AML-193 (cell line): ENCODE results near the gene C16orf89.
"Not testable (repeated sequence)": the region's sequence is repeated elsewhere in the genome, so short reads cannot be mapped to it uniquely, and the experiment has no call there.

ENCODE experiments used
- DNase-seq, 2 experiments: peaks; one replicate each; lab custom pipeline; 2025; lab: John Stamatoyannopoulos, UW

Gene C16orf89

DNA sequence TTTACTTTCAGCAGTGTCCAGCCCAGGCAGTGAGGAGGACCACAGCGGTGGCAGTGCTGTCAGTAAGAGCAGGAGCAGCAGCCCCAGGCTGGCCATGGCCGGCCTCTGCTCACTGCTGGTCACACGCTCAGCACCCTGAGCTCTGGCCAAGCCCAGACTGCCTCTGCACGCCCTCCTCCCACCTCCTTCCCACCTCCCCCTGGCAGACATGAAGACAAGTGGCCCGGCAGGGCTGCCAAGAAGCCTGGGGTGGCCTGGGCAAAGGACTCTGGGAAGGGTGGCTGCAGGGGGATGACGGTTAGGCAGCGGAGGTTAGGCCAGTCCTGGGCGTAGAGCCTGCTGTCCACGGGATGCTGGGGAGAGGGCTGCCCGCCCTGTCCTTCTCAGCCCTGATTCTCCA lies at the start of gene C16orf89:
Gene C16orf89, minus strand, starts transcription at position 144 of the 400 bp plus-strand sequence. Its CDS starts 48 bp downstream, at position 96.
- DNase-seq: no peak

DNA sequence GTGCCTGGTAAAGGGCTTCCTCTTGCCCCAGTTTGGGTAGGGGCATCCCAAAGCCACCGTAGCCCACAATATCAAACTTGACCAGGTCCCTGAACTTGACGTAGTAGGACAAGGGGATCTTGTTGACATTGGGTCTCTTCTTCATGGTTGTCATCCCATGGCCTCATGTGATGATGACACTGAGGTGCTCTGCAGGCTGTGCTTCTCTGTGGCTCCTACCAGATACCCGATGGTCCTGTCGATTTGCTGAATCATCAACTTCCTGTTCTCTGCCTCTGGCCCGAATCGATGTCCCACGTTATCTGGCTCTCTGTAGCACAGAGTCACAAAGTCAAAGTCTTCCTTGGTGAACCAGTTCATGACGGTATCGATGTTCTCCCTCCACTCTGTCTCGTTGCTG lies 45.2 kb upstream of the C16orf89 start:
- DNase-seq: not testable (repeated sequence)

- DNase-seq: no peak
Measured at GRCh38 chr16:5108505-5109158, 42.9 kb upstream of the C16orf89 start.

DNA sequence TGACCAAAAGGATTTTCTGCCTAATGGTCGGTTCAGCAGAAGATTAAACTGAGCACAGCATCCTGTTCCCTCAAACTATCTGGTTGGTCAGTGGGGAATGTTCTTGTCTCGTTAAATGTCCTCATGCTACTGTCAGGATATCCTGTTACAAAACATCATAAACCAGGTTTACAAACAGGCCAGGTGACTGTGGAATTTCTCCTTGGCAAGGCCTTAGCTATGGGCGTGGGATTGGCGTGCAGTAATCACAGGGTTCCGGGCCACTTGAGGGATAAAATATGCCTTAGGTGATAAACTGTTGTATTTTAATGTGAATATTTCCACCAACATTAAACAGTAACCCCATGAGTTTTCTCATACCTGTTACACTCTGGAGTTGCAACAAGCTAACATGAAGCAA lies 39.3 kb upstream of the C16orf89 start:
- DNase-seq: not testable (repeated sequence)

DNA sequence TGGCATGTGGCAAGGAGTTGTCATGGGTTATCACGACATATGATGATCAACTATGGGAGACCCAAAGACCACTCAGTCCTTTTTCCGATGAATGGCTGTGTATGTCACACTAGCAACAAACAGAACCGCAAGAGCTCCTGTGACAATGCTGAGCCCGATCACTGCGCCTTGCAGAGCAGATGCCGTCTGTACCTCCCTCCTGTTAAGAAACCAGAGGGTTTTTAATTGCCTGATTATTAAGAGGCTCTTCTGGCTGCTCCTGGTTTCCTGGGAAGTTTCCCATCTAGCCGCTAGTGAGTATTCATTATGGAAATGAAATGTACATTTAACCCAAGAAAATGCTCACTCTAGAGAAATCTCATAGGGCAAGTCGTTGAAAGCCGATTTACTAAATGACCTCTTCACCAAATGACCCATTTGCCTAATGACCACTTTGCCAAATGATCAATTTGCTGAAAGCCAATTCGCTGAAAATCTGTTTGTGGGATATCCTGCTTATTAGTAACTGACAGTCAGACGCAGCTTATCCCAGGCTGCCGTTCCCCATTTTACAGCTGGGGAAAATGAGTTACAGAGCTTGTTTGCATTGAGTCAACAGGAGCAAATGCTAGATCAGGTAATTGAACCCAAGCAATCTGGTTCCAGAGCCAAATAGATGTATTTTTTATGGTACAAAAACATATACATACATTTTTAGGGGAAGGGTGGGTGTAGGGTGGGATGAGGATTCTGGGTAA lies 37.7 kb upstream of the C16orf89 start:
- not testable (repeated sequence) for DNase-seq

GRCh38 chr16:5099174-5099573 lies 33.4 kb upstream of the C16orf89 start:
- DNase-seq: not testable (repeated sequence)

GRCh38 chr16:5098221-5099159 lies 32.7 kb upstream of the C16orf89 start:
- DNase-seq: not testable (repeated sequence)

GRCh38 chr16:5097470-5098220 lies 31.9 kb upstream of the C16orf89 start, which contains the start of gene EEF2KMT:
TSS of gene EEF2KMT (minus strand) at chr16:5097795. CDS start at chr16:5097739, 56 bp downstream.
- peak; percentile 97 to 98 for DNase-seq

DNA sequence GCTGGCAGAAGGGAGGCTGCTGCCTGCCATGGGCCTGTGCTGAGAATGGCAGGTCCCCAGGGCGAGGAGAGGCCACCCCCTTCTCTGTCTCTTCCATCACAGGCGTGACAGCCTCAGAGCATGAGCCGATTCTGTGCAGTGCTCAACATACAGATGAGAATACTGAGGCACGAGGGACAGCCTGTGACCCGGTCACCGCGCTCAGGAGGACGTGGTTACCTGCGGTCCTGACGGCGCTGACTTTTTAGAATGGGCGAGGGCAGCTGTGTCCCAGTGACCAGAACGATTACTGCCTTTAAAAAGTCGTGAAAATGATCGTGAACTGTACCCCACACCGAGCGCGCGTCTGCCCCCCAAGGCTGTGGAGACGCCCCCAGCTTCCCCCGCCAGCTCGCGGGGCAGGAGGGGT lies 31.3 kb upstream of the C16orf89 start:
- DNase-seq: not testable (repeated sequence)

- not testable (repeated sequence) for DNase-seq
Measured at GRCh38 chr16:5096437-5097060, 30.8 kb upstream of the C16orf89 start.

DNA sequence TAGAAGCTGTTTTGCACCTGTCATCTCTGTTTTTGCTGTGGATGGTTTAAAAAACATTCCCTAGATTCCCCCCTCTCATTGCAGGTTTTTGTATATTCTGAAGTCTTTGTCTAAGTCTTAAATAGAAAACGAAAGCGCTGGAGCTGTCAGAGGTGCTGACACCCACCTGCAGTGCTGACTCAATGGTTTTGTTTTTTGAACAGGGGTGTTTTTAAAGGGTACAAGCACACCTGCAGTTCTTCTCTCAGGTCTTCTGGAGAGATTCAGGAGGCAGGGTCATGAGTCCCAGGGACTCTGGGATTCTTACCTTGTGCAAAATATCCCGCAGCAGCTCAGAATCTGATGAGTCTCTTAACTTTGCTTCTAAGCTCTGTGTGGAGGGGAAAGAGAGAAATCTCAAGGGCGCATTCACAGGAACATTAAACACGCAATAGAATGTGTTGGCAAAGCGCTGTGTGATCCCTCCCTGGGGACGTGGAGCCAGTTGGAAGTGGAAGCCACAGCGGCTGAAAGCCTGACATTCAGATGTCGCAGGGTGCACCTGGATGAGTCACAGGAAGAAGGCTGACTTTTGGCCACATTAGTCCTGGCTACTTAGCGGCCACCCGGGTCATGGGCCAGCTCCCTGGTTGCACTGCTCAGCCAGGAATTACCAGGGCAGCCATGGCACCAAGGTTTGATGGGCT lies 29.5 kb upstream of the C16orf89 start:
- not testable (repeated sequence) for DNase-seq

GRCh38 chr16:5093746-5094145 lies 28.0 kb upstream of the C16orf89 start:
- DNase-seq: not testable (repeated sequence)

DNA sequence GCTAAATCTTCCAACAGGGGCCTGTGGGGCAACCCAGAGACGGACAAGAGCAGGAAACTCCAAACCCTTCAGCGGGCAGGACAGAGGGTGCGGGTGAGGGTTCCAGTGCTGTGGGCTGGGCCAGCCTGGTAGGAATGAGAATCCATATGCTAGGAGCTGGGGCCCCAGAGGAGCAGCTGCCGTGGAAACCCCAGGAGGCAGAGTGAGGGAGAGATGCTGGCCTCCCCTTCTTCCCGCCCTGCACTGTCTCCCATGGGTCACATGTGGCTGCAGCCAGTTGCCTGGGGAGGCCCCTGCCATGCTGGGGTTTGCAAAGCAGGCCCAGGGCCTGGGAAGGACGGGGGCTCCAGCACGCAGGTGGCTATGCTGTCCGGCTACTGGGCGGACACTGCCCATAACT lies 27.3 kb upstream of the C16orf89 start:
- DNase-seq: not testable (repeated sequence)

DNA sequence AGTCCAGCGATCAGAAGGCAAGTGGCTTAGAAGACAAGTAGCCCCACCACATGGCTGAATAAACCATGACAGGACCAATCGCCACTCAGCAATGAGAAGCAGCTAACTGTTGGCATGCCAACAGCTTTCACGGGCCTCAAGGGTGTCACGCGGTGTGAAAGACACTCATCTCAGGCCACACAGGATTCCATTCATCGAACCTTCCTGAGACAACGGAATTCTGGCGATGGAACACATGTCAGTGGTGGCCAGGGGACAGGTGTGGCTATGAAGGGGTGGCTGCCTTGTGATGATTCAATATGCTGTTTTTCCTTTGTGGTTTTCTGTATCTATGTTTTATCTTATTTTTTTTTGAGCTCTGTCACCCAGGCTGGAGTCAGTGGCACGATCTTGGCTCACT lies 24.8 kb upstream of the C16orf89 start:
- not testable (repeated sequence) for DNase-seq

- DNase-seq: not testable (repeated sequence)
Measured at GRCh38 chr16:5089911-5090555, 24.3 kb upstream of the C16orf89 start.

DNA sequence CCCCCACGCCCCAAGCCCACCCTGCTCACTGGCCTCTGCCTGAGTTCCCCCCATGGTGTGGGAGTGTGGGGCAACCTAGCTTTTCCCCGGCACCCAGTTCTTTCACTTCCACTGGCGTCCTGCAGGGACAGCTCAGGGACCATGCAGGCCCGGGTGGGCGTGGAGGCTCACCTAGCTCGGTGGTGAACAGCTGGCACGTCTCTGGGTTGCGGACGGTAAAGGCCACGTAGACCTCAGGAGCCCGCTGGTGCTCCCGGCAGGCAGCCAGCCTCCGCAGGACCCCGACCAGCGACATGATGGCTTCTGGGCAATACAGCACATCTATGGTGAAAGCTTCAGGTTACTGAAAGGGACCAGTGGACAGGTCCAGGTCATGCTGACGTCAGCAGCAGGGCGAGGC lies 23.2 kb upstream of the C16orf89 start:
- DNase-seq: not testable (repeated sequence)

DNA sequence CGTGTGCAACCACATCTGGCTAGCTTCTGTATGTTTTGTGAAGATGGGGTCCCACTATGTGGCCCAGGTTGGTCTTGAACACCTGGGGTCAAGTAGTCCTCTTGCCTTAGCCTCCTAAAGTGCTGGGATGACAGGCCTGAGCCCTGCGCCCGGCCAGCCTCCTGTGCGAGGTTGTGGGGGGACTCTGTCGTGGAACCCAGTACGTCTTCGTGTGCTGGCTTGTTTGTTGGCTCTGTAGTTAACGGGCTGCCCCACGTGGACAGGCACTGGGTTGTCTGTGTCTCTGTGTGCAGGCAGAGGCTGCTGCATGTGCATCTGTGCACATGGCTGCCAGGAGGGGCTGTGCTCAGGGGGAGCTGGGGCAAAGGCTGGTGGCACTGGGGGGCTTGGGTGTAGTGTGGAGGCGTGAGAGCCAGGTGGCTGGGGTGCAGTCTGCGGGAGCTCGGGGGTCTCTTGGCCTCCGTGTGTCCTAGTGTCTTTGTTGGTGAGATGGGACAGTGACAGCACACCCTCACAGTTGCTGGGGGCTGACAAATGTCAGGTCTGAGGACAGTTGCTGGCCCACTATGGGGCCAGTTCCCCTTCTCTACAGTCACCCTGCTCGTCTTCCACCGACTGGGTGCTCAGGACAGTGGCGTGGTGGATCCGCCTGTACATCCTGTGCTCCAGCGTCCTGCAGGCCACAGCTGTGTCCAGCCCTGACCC lies 22.5 kb upstream of the C16orf89 start:
- not testable (repeated sequence) for DNase-seq

- DNase-seq: not testable (repeated sequence)
Measured at GRCh38 chr16:5085716-5086115, 20.0 kb upstream of the C16orf89 start.

DNA sequence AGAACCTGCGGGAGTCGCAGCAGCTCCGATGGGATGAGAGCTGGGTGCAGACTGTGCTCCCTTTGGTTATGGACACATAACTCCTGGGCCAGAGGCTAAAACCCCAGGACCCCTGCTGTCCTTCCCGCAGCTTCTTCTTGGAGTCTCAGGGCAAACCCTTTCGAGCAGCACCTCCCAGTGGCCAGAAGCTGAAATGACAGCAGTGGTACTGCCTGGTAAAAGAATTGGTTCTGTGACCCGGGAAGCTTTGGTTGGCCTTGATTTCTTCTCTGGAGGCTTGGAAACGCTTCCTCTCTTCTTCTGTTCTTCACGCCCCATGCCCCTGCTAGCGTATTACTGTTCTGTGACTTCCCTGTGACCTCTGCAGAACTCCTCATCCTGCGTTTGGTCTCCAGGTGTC lies 19.0 kb upstream of the C16orf89 start:
- DNase-seq: peak; percentile 14 to 19
